Measurements from ENCODE around the gene AKR1B1. TPM values are rescaled to one million over a fixed set of nuclear protein-coding genes. Genes with fewer than 3 reads are reported as not detected.

Gene AKR1B1
- total RNA-seq, 2 experiments from 2014 or later, result 60.6 to 65.5 TPM

- intact Hi-C loops (cut with DNase I, micrococcal nuclease), result no loop called here
- H3K4me3 Mint-ChIP-seq, result no peak overlapping the region
- peaks cover 1% of the 10 kb centered on the region for H3K27me3 Mint-ChIP-seq
- H3K36me3 Mint-ChIP-seq (ENCODE audit: low read depth), result no peaks in the 10 kb centered on the region
- POLR2A ChIA-PET, result no interaction called here
- Histone ChIP-seq H3K36me3 (ENCODE audit: insufficient read depth, low read length) (no peaks in the 10 kb centered on the region), H3K4me1 (ENCODE audit: insufficient read depth, low read length) (no peaks in the 10 kb centered on the region), H3K4me3 (ENCODE audit: low read length) (no peak overlapping the region), H3K9me3 (ENCODE audit: control insufficient read depth in 1 of 2, insufficient read depth in 1 of 2, low read length in 2 of 2) (peaks cover 0 to 8% of the 10 kb centered on the region in 2 experiments), H3K27ac (ENCODE audit: low read depth in 1 of 2, low read length in 2 of 2) (no peak overlapping the region), H3K27me3 (ENCODE audit: control insufficient read depth in 1 of 2, insufficient read depth in 2 of 2, low read length in 2 of 2) (no peaks in the 10 kb centered on the region)
- CTCF ChIA-PET, result no interaction called here
- H3K27ac Mint-ChIP-seq, result no peak overlapping the region
- H3K9me3 Mint-ChIP-seq, result peaks cover 6% of the 10 kb centered on the region
- DNase-seq, result no peak
- ATAC-seq (ENCODE audit: poor library complexity), result no peak
- no peaks in the 10 kb centered on the region for H3K4me1 Mint-ChIP-seq (ENCODE audit: low read depth)
- TF ChIP-seq, protein P1, sequence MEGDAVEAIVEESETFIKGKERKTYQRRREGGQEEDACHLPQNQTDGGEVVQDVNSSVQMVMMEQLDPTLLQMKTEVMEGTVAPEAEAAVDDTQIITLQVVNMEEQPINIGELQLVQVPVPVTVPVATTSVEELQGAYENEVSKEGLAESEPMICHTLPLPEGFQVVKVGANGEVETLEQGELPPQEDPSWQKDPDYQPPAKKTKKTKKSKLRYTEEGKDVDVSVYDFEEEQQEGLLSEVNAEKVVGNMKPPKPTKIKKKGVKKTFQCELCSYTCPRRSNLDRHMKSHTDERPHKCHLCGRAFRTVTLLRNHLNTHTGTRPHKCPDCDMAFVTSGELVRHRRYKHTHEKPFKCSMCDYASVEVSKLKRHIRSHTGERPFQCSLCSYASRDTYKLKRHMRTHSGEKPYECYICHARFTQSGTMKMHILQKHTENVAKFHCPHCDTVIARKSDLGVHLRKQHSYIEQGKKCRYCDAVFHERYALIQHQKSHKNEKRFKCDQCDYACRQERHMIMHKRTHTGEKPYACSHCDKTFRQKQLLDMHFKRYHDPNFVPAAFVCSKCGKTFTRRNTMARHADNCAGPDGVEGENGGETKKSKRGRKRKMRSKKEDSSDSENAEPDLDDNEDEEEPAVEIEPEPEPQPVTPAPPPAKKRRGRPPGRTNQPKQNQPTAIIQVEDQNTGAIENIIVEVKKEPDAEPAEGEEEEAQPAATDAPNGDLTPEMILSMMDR (IDR thresholded peaks at IDR 0.05), result no peak
Measured at GRCh38 chr7:134469622-134470021, 10.7 kb upstream of the AKR1B1 start.

DNA sequence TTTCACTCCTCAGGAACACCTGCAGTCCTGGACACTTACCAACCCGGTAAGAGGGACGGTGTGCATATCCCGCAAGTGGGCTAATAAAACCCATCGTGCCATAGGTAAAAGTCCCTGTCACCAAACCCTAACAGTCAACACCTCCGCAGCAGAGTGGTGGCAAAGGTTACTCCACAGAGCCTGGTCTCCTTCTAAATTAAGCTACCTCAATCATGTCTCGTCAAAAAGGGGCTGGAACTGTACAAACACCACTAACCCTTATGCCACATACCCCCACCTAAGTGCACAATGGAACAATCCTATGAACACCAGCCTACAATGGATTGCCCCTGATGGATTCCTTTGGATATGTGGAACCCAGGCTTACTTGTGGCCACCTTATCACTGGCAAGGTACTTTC, 9.6 kb upstream of the AKR1B1 start:
- H3K36me3 Mint-ChIP-seq (ENCODE audit: low read depth), result no peaks in the 10 kb centered on the region
- H3K4me1 ChIP-seq (ENCODE audit: insufficient read depth, low read length), result no peaks in the 10 kb centered on the region
- H3K9me3 Mint-ChIP-seq, result peaks cover 10% of the 10 kb centered on the region
- no peaks in the 10 kb centered on the region for H3K27me3 Mint-ChIP-seq
- no peaks in the 10 kb centered on the region for H3K27me3 ChIP-seq (ENCODE audit: control insufficient read depth in 1 of 2, insufficient read depth in 2 of 2, low read length in 2 of 2)
- H3K4me3 ChIP-seq (ENCODE audit: low read length), result no peak overlapping the region
- H3K27ac Mint-ChIP-seq, result no peak overlapping the region
- TF ChIP-seq, protein P1 (IDR thresholded peaks at IDR 0.05), result no peak
- intact Hi-C loops (cut with DNase I, micrococcal nuclease), result no loop called here
- H3K4me1 Mint-ChIP-seq (ENCODE audit: low read depth), result no peaks in the 10 kb centered on the region
- peaks cover 6 to 8% of the 10 kb centered on the region in 2 experiments for H3K9me3 ChIP-seq (ENCODE audit: control insufficient read depth in 1 of 2, insufficient read depth in 1 of 2, low read length in 2 of 2)
- POLR2A ChIA-PET, result no interaction called here
- no peak overlapping the region for H3K4me3 Mint-ChIP-seq
- H3K27ac ChIP-seq (ENCODE audit: low read depth in 1 of 2, low read length in 2 of 2), result no peak overlapping the region
- CTCF ChIA-PET, result no interaction called here
- no peaks in the 10 kb centered on the region for H3K36me3 ChIP-seq (ENCODE audit: insufficient read depth, low read length)
- ATAC-seq (ENCODE audit: poor library complexity) (no peak), DNase-seq (no peak)

DNA sequence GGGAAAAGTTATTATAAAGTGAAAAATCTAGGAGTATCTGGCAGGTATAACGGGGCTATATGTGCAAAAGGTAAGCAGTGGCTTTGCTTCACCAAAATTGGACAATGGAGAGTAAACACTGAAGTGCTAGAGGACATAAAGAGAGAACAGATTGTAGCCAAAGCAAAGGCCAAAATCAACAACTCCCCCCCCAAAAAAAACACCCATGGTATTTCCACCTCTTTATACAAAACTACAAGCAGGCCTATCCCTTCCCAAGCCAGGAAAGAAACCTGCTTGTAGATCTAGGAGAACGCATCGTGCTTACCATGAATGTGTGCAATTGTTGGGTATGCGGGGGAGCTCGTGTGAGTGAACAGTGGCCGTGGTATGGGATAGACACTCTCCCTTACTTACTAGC, 9.2 kb upstream of the AKR1B1 start:
- Mint-ChIP-seq H3K4me1 (ENCODE audit: low read depth) (no peaks in the 10 kb centered on the region), H3K4me3 (no peak overlapping the region), H3K9me3 (peaks cover 10% of the 10 kb centered on the region), H3K27ac (no peak overlapping the region), H3K27me3 (no peaks in the 10 kb centered on the region), H3K36me3 (ENCODE audit: low read depth) (no peaks in the 10 kb centered on the region)
- no peaks in the 10 kb centered on the region for H3K27me3 ChIP-seq (ENCODE audit: control insufficient read depth in 1 of 2, insufficient read depth in 2 of 2, low read length in 2 of 2)
- intact Hi-C loops (cut with DNase I, micrococcal nuclease), result no loop called here
- ChIA-PET POLR2A (no interaction called here), CTCF (no interaction called here)
- H3K4me1 ChIP-seq (ENCODE audit: insufficient read depth, low read length), result no peaks in the 10 kb centered on the region
- ATAC-seq (ENCODE audit: poor library complexity), result no peak
- H3K4me3 ChIP-seq (ENCODE audit: low read length), result no peak overlapping the region
- no peak overlapping the region for H3K27ac ChIP-seq (ENCODE audit: low read depth in 1 of 2, low read length in 2 of 2)
- no peak for DNase-seq
- no peaks in the 10 kb centered on the region for H3K36me3 ChIP-seq (ENCODE audit: insufficient read depth, low read length)
- peaks cover 8 to 10% of the 10 kb centered on the region in 2 experiments for H3K9me3 ChIP-seq (ENCODE audit: control insufficient read depth in 1 of 2, insufficient read depth in 1 of 2, low read length in 2 of 2)
- TF ChIP-seq, protein P1 (IDR thresholded peaks at IDR 0.05), result no peak
